GM12878 (cell line): ENCODE measurements around the gene HDDC3. TPM values are rescaled to one million over a fixed set of nuclear protein-coding genes. Genes with fewer than 3 reads are reported as not detected.

ENCODE experiments used
- ATAC-seq: fragments of 200-7000 bp; cut with Tn5 transposase; 3 replicates; pipeline ENCODE4 v1.9.1; 2020; ENCODE audit warnings: mild to moderate bottlenecking, moderate library complexity
- BruUV-seq: library from RNA; stranded (reverse); fragments of 400-500 nt; replicated peaks from 2 replicates; lab custom pipeline; 2021; lab: Mats Ljungman, UMichigan
- CTCF ChIA-PET: fragments of 300-600 bp; sonication (Branson Sonifier 250); formaldehyde crosslinking; extraction: SDS; loops from one replicate; lab custom pipeline; 2021; ENCODE audit warnings: inconsistent platforms; lab: Yijun Ruan, JAX
- POLR2A ChIA-PET: fragments of 350-600 bp; formaldehyde crosslinking; extraction: SDS; loops from one replicate; lab custom pipeline; 2021; ENCODE audit warnings: inconsistent platforms; lab: Charles Lee
- RAD21 ChIA-PET: fragments of 300-600 bp; sonication (Branson Sonifier 250); formaldehyde crosslinking; loops from one replicate; lab custom pipeline; 2023; ENCODE audit warnings: antibody characterized with exemption; ENCODE audit not compliant: unreplicated experiment; lab: Charles Lee
- SMC1A ChIA-PET: fragments of 300-600 bp; sonication (Branson Sonifier 250); formaldehyde crosslinking; loops from one replicate; lab custom pipeline; 2023; ENCODE audit not compliant: unreplicated experiment, uncharacterized antibody; lab: Charles Lee
- DNase-seq: peaks from one replicate; pipeline ENCODE4 v3.0.0-alpha.2; 2011; ENCODE audit warnings: low read depth, low spot score
- FAIRE-seq: peaks from 3 replicates; lab custom pipeline; 2011; peaks lifted over from hg19 to GRCh38; lab: Jason Lieb, UNC
- H2AFZ ChIP-seq: 2 replicates; pipeline ENCODE4 v1.6.0; 2011; ENCODE audit warnings: low read depth, low read length, control low read depth; ENCODE audit not compliant: control insufficient read depth
- H3K27ac ChIP-seq: 2 replicates; pipeline ENCODE4 v1.5.1; 2011; ENCODE audit warnings: control low read depth; ENCODE audit not compliant: control insufficient read depth, insufficient read depth
- H3K27me3 ChIP-seq, 2 experiments: replicated peaks in 1 of 2; 2 replicates each; pipeline versions ENCODE4 v1.6.0 to v1.6.1; 2011; ENCODE audit warnings: low read length in 1 of 2; ENCODE audit not compliant: control insufficient read depth in 2 of 2, insufficient read depth in 2 of 2
- H3K36me3 ChIP-seq, 2 experiments: 2 replicates each; pipeline ENCODE4 v1.5.1; 2011; ENCODE audit warnings: low read length in 1 of 2; ENCODE audit not compliant: control insufficient read depth in 2 of 2, insufficient read depth in 2 of 2
- H3K4me1 ChIP-seq: 2 replicates; pipeline ENCODE4 v1.6.1; 2011; ENCODE audit warnings: mild to moderate bottlenecking, low read length, moderate library complexity, mixed read lengths; ENCODE audit not compliant: control insufficient read depth, insufficient read depth
- H3K4me2 ChIP-seq: 2 replicates; pipeline ENCODE4 v1.6.0; 2011; ENCODE audit warnings: control low read depth; ENCODE audit not compliant: control insufficient read depth, insufficient read depth
- H3K4me3 ChIP-seq: fragments of 200-600 bp; sonication (generic); 2 replicates; pipeline ENCODE4 v1.5.1; 2016
- H3K79me2 ChIP-seq: 2 replicates; pipeline ENCODE4 v1.6.0; 2011; ENCODE audit warnings: low read length; ENCODE audit not compliant: control insufficient read depth, insufficient read depth
- H3K9ac ChIP-seq: 2 replicates; pipeline ENCODE4 v1.8.0; 2011; ENCODE audit warnings: low read length, control low read depth, mixed read lengths; ENCODE audit not compliant: control insufficient read depth, insufficient read depth
- H3K9me3 ChIP-seq: replicated peaks from 3 replicates; pipeline ENCODE4 v1.5.1; 2011; ENCODE audit warnings: mild to moderate bottlenecking, low read length; ENCODE audit not compliant: control insufficient read depth, insufficient read depth
- H4K20me1 ChIP-seq: 2 replicates; pipeline ENCODE4 v1.6.0; 2011; ENCODE audit not compliant: control insufficient read depth, insufficient read depth
- ASH2L ChIP-seq: fragments of 300-600, 200-600 bp; sonication (generic); IDR thresholded peaks from 2 replicates; pipeline ENCODE4 v1.6.1; 2017; ENCODE audit warnings: low read depth, mild to moderate bottlenecking, borderline replicate concordance
- ATF2 ChIP-seq: IDR thresholded peaks from 2 replicates; pipeline ENCODE4 v1.6.1; 2012; ENCODE audit warnings: low read length, inconsistent platforms
- CEBPZ ChIP-seq: fragments of 150-350 bp; IDR thresholded peaks from 2 replicates; pipeline ENCODE4 v1.6.1; 2016; ENCODE audit warnings: low read depth, low read length
- EGR1 ChIP-seq, 2 experiments: IDR thresholded peaks; 1 replicate in 1 of 2; 2 replicates in 1 of 2; pipeline ENCODE4 v1.6.1; 2011 to 2012; ENCODE audit warnings: low read depth in 2 of 2, low read length in 2 of 2, borderline replicate concordance in 1 of 2, mild to moderate bottlenecking in 1 of 2, moderate library complexity in 1 of 2
- EP300 ChIP-seq, 2 experiments: fragments of 150-350 bp in 1 of 2; IDR thresholded peaks; 2 replicates each; pipeline ENCODE4 v1.6.1; 2011 to 2012; ENCODE audit warnings: low read depth in 2 of 2, low read length in 2 of 2, borderline replicate concordance in 1 of 2, improper control_type of control experiment in 1 of 2, inconsistent platforms in 1 of 2; ENCODE audit not compliant: control insufficient read depth in 1 of 2
- HCFC1 ChIP-seq: fragments of 150-350 bp; IDR thresholded peaks from 2 replicates; pipeline ENCODE4 v1.6.1; 2014; ENCODE audit warnings: low read length
- HDGF ChIP-seq: fragments of 450-650 bp; IDR thresholded peaks from 2 replicates; pipeline ENCODE4 v1.6.1; 2016; ENCODE audit warnings: antibody characterized with exemption
- HSF1 ChIP-seq: fragments of 150-350 bp; IDR thresholded peaks from 2 replicates; pipeline ENCODE4 v1.6.1; 2014; ENCODE audit warnings: mild to moderate bottlenecking, low read depth, low read length
- IKZF1 ChIP-seq: fragments of 450-650 bp; conservative IDR thresholded peaks from 2 replicates; pipeline ENCODE4 v1.6.1; 2017; ENCODE audit warnings: antibody characterized with exemption, mild to moderate bottlenecking
- MAX ChIP-seq: IDR thresholded peaks from 2 replicates; pipeline ENCODE4 v1.6.1; 2012; ENCODE audit warnings: low read depth, low read length, improper control_type of control experiment
- RB1 ChIP-seq: fragments of 450-650 bp; formaldehyde crosslinking; IDR thresholded peaks from 2 replicates; pipeline ENCODE4 v1.6.1; 2017; ENCODE audit warnings: mild to moderate bottlenecking, borderline replicate concordance
- SRF ChIP-seq, 2 experiments: IDR thresholded peaks; 2 replicates each; pipeline ENCODE4 v1.6.1; 2011; ENCODE audit warnings: low read depth in 2 of 2, low read length in 2 of 2, mild to moderate bottlenecking in 1 of 2, moderate library complexity in 1 of 2
- ZNF384 ChIP-seq: IDR thresholded peaks from 2 replicates; pipeline ENCODE4 v1.6.1; 2012; ENCODE audit warnings: low read depth, mild to moderate bottlenecking, low read length, improper control_type of control experiment, borderline replicate concordance
- WGBS: methylation state at CpG from one replicate; pipeline ENCODE4 v1.1.6; 2016; ENCODE audit warnings: low lambda C conversion rate; ENCODE audit not compliant: insufficient replicate concordance, insufficient coverage; ENCODE audit errors: missing lambda C conversion rate; 5-methylcytosine and 5-hydroxymethylcytosine counted together
- in situ Hi-C: fragments of 300-500 bp; cut with MboI; formaldehyde crosslinking; loops from 9 replicates; pipeline ENCODE4 v1.14.3; 2018; ENCODE audit warnings: mixed read lengths
- intact Hi-C: fragments of 100-400 bp; cut with micrococcal nuclease; formaldehyde crosslinking; loops from one replicate; pipeline ENCODE4 v1.14.2; 2022; ENCODE audit not compliant: unreplicated experiment
- polyA plus RNA-seq, 11 experiments: library from polyadenylated mRNA; depleted of rRNA in 4 of 11; unstranded in 6 of 11; stranded (reverse) in 5 of 11; fragments of >200 nt; fragmentation: Nextera tagmentation in 4 of 11; fragmentation: Illumina TruSeq in 1 of 11; extraction: Ambion mirVana in 4 of 11; extraction: Trizol in 1 of 11; gene quantifications; 1 replicate in 1 of 11; 2 replicates in 10 of 11; pipeline versions ENCODE4 v1.2.1 to v1.2.3, GENCODE V29; 2011 to 2016; ENCODE audit warnings: inconsistent platforms in 2 of 11, missing spikeins in 2 of 11, low read depth in 1 of 11
- total RNA-seq, 4 experiments: library from RNA; depleted of rRNA in 3 of 4; stranded (reverse); fragments of >200 nt in 3 of 4; fragmentation: Illumina TruSeq in 1 of 4; extraction: Trizol in 1 of 4; gene quantifications; 2 replicates each; pipeline versions ENCODE4 v1.2.1 to v1.2.3, GENCODE V29; 2013 to 2021

Gene HDDC3
- total and polyA plus RNA-seq, 10 of the 15 experiments (the other 5 are each of a cell fraction or from before 2014, with no cell fraction given) = 5.6 to 39.5 (median 23.0) TPM

- ChIA-PET CTCF (interaction anchor here (0.7 to 18.1 kb wide), 42 partner anchors 9 to 723 kb away, joined by 3 to 480 read pairs (median 4); partner anchors contain the start of genes FES, MAN2A2, RCCD1 and VPS33B), RAD21 (interaction anchor here (0.7 to 7.2 kb wide), 18 partner anchors 9 to 701 kb away, joined by 3 to 193 read pairs (median 4); partner anchors contain the start of genes BLM, CIB1, FES and GDPGP1), POLR2A (interaction anchor here (0.6 to 7.0 kb wide), 14 partner anchors 9 to 270 kb away, joined by 3 to 113 read pairs (median 4); partner anchors contain the start of genes MAN2A2 and RCCD1), SMC1A (interaction anchor here (1.0 to 9.2 kb wide), 15 partner anchors 12 to 628 kb away, joined by 3 to 225 read pairs (median 6); partner anchors contain the start of genes CRTC3, MAN2A2 and RCCD1)
- peak overlapping the region; percentile 91 for H2AFZ ChIP-seq
- H3K4me3 ChIP-seq = peak overlapping the region; percentile 79
- peak; percentile 59 for ATAC-seq
- peak; percentile 43 for DNase-seq
- intact Hi-C loops (loop anchor here (1.0 to 10.0 kb wide), 5 partner anchors 32 to 292 kb away; partner anchors contain the start of gene BLM), in situ Hi-C loops (no loop called here)
- peak overlapping the region; percentile 20; the same call in 1 of the 2 replicates for H3K9ac ChIP-seq
- no TSS peak for BruUV-seq
- H3K27ac ChIP-seq = no peak overlapping the region
- H3K27me3 ChIP-seq = no peaks in the 10 kb centered on the region
- H3K4me2 ChIP-seq = peak overlapping the region; percentile 91
- H3K9me3 ChIP-seq = no peaks in the 10 kb centered on the region
- WGBS = under 1% methylated on average over 19 of the region's 19 CpGs
- H3K79me2 ChIP-seq = peaks cover 26% of the 10 kb centered on the region
- H4K20me1 ChIP-seq = no peaks in the 10 kb centered on the region; the same call in 1 of the 2 replicates
- H3K4me1 ChIP-seq = peaks cover 31% of the 10 kb centered on the region
- H3K36me3 ChIP-seq = peaks cover 0 to 4% of the 10 kb centered on the region in 2 experiments; a peak in 3 of 4 replicates
- FAIRE-seq = peak; percentile 92
- TF ChIP-seq ATF2 = no peak
- TF ChIP-seq IKZF1 = 0 out of 2 replicates have a peak, but pooled peaks have one; percentile 14
- TF ChIP-seq CEBPZ = no peak
- 0 out of 4 replicates have a peak, but pooled peaks of 1 of the 2 experiments have one; percentile 37 for TF ChIP-seq SRF (IDR thresholded peaks at IDR 0.05; ENCODE audit: low read depth in 2 of 2, low read length in 2 of 2)
- no peak for TF ChIP-seq ZNF384
- no peak for TF ChIP-seq EP300 (IDR thresholded peaks at IDR 0.05; ENCODE audit: borderline replicate concordance in 1 of 2, control insufficient read depth in 1 of 2, low read depth in 2 of 2, low read length in 2 of 2)
- TF ChIP-seq RB1 = peak; percentile 42; the same call in 1 of the 2 replicates
- TF ChIP-seq HCFC1 = 0 out of 2 replicates have a peak, but pooled peaks have one; percentile 30
- TF ChIP-seq HDGF = peak; percentile 53; the same call in 1 of the 2 replicates
- peak in 1 of 2 experiments; percentile 91; a peak in 2 of 3 replicates for TF ChIP-seq EGR1 (IDR thresholded peaks at IDR 0.05; ENCODE audit: borderline replicate concordance in 1 of 2, low read depth in 2 of 2, low read length in 2 of 2)
- no peak for TF ChIP-seq ASH2L
- TF ChIP-seq HSF1 = no peak
- no peak for TF ChIP-seq MAX
Observed at GRCh38 chr15:90934256-90934948, 2.1 kb upstream of the HDDC3 start.
